HEK293 (cell line): ENCODE data around the gene RAP1GAP.

Experiments
- ZNF138 ChIP-seq: fragments of 450-650 bp; formaldehyde crosslinking; IDR thresholded peaks from 2 replicates; pipeline ENCODE4 v1.5.1; 2016; ENCODE audit warnings: missing biosample characterization, missing genetic modification characterization, borderline replicate concordance
- ZNF449 ChIP-seq: fragments of 450-650 bp; formaldehyde crosslinking; IDR thresholded peaks from 2 replicates; pipeline ENCODE4 v1.5.1; 2017; ENCODE audit warnings: missing biosample characterization, mild to moderate bottlenecking, missing genetic modification characterization, moderate library complexity
- ZNF843 ChIP-seq: fragments of 450-650 bp; formaldehyde crosslinking; IDR thresholded peaks from 2 replicates; pipeline ENCODE4 v1.5.1; 2016; ENCODE audit warnings: missing biosample characterization, missing genetic modification characterization

- TF ChIP-seq ZNF138 (tag by site-specific recombination) (no peak), ZNF449 (tag by site-specific recombination) (no peak), ZNF843 (no peak)
Observed at GRCh38 chr1:21605012-21605715, 64.0 kb downstream of the RAP1GAP start.
